Glutamatergic neuron (in vitro differentiated cells): ENCODE results near the gene TDG. TPM values are rescaled to one million over a fixed set of nuclear protein-coding genes. Genes with fewer than 3 reads are reported as not detected.
A peak's percentile ranks its signal among the peaks of the same experiment; 100 is the strongest.

ENCODE experiments used
- DNase-seq: peaks from one replicate; pipeline ENCODE4 v3.0.0; 2022
- H3K27ac Mint-ChIP-seq: one replicate; pipeline ENCODE4 v1.8.0; 2020; ENCODE audit warnings: mild to moderate bottlenecking, mixed read lengths, inconsistent platforms; ENCODE audit not compliant: unreplicated experiment
- H3K27me3 Mint-ChIP-seq: one replicate; pipeline ENCODE4 v1.8.0; 2020; ENCODE audit warnings: mild to moderate bottlenecking, moderate library complexity, mixed read lengths, inconsistent platforms; ENCODE audit not compliant: unreplicated experiment
- H3K36me3 Mint-ChIP-seq: one replicate; pipeline ENCODE4 v1.8.0; 2020; ENCODE audit warnings: mild to moderate bottlenecking, mixed read lengths, inconsistent platforms; ENCODE audit not compliant: unreplicated experiment
- H3K4me1 Mint-ChIP-seq: one replicate; pipeline ENCODE4 v1.8.0; 2020; ENCODE audit warnings: mild to moderate bottlenecking, low read depth, mixed read lengths, inconsistent platforms; ENCODE audit not compliant: unreplicated experiment
- H3K4me3 Mint-ChIP-seq: one replicate; pipeline ENCODE4 v1.8.0; 2020; ENCODE audit warnings: mild to moderate bottlenecking, mixed read lengths, inconsistent platforms; ENCODE audit not compliant: unreplicated experiment
- H3K9me3 Mint-ChIP-seq: one replicate; pipeline ENCODE4 v1.8.0; 2020; ENCODE audit warnings: mild to moderate bottlenecking, moderate library complexity, mixed read lengths, inconsistent platforms; ENCODE audit not compliant: unreplicated experiment
- total RNA-seq: library from RNA; stranded (reverse); fragmentation: NEBNext Ultra II Directional; extraction: Animal tissue kit (Norgen Biotek cat#: 25700); gene quantifications from one replicate; pipeline ENCODE4 v1.2.1, GENCODE V29; 2021; ENCODE audit not compliant: unreplicated experiment
- TF ChIP-seq, protein P1 (sequence below): fragments of 200-600 bp; sonication (generic); IDR thresholded peaks from one replicate; pipeline ENCODE4 v1.5.0; 2021; ENCODE audit not compliant: partially characterized antibody, unreplicated experiment

TDG gene
- total RNA-seq, 1 donor from 2014 or later: 56.8 TPM

DNA sequence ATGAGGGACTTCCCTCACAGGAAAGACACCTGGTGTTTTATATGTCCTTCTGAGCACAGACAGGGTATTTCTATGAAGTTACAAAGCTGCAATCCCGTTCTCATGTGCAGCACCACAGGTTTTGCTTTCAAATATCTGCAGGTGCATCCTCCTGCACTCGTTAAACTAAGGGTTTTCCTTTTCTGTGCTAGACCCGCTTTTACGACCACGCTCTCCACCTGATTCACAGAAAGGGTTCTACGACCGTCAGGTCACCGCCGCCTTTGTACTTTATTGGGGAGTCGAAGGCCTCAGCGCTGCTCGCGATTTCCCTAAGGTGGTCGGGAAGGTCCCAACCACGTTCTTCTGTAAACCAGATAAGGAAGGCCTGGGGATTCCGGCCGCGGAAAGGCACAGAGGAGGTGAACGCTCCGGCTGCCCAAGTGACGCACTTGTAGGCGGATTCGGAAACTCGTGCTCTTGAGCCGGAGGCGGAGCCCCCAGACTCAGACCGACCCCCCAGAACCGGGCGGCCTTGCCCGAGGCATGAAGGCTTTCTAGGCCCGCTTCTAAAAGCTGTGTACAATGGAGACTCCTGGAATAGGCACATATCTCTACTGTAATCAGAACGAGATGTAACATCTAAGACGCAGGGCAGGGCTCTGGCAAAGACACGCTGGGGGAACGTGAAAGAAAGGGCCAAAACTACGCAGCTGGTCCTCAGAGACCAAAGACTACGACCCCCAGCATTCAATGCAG is 36.5 kb upstream of the TDG start:
- Mint-ChIP-seq H3K27ac (peak overlapping the region; percentile 93), H3K36me3 (no peaks in the 10 kb centered on the region), H3K27me3 (peaks cover 10% of the 10 kb centered on the region), H3K9me3 (peaks cover 4% of the 10 kb centered on the region), H3K4me1 (peaks cover 12% of the 10 kb centered on the region), H3K4me3 (peak overlapping the region; percentile 87)
- TF ChIP-seq, protein P1, sequence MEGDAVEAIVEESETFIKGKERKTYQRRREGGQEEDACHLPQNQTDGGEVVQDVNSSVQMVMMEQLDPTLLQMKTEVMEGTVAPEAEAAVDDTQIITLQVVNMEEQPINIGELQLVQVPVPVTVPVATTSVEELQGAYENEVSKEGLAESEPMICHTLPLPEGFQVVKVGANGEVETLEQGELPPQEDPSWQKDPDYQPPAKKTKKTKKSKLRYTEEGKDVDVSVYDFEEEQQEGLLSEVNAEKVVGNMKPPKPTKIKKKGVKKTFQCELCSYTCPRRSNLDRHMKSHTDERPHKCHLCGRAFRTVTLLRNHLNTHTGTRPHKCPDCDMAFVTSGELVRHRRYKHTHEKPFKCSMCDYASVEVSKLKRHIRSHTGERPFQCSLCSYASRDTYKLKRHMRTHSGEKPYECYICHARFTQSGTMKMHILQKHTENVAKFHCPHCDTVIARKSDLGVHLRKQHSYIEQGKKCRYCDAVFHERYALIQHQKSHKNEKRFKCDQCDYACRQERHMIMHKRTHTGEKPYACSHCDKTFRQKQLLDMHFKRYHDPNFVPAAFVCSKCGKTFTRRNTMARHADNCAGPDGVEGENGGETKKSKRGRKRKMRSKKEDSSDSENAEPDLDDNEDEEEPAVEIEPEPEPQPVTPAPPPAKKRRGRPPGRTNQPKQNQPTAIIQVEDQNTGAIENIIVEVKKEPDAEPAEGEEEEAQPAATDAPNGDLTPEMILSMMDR: no peak
- DNase-seq: peak; percentile 67

DNA sequence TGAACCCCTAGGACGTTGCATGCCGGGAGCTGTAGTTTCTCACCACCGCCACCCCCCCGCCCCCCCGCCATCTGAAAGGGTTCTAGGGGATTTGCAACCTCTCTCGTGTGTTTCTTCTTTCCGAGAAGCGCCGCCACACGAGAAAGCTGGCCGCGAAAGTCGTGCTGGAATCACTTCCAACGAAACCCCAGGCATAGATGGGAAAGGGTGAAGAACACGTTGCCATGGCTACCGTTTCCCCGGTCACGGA is 36.0 kb upstream of the TDG start:
- TF ChIP-seq, protein P1: no peak
- H3K9me3 Mint-ChIP-seq: peaks cover 4% of the 10 kb centered on the region
- peak overlapping the region; percentile 87 for H3K4me3 Mint-ChIP-seq
- DNase-seq: no peak
- peaks cover 10% of the 10 kb centered on the region for H3K27me3 Mint-ChIP-seq
- H3K4me1 Mint-ChIP-seq: peaks cover 12% of the 10 kb centered on the region
- no peaks in the 10 kb centered on the region for H3K36me3 Mint-ChIP-seq
- H3K27ac Mint-ChIP-seq: peak overlapping the region; percentile 76

DNA sequence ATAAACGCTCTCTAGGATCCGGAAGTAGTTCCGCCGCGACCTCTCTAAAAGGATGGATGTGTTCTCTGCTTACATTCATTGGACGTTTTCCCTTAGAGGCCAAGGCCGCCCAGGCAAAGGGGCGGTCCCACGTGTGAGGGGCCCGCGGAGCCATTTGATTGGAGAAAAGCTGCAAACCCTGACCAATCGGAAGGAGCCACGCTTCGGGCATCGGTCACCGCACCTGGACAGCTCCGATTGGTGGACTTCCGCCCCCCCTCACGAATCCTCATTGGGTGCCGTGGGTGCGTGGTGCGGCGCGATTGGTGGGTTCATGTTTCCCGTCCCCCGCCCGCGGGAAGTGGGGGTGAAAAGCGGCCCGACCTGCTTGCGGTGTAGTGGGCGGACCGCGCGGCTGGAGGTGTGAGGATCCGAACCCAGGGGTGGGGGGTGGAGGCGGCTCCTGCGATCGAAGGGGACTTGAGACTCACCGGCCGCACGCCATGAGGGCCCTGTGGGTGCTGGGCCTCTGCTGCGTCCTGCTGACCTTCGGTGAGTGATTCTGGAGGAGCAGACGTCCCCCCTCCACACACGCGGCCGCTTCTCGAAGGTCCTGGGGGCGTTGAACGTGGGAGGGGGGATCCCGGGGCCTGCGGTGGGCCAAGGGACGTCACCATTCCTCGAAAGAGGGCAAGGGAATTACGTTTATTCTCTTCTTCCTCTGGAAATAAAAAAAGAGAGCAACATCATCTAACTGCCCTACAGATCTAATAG is 35.5 kb upstream of the TDG start, which contains the start of gene HSP90B1:
TSS of gene HSP90B1 (plus strand) at position 377 of the 753 bp plus-strand sequence. CDS start at position 483, 106 bp downstream.
- DNase-seq: peak; percentile 98
- peak within 1 kb of the TSS; percentile 93 for H3K27ac Mint-ChIP-seq
- H3K36me3 Mint-ChIP-seq: no peaks in the 10 kb centered on the region
- peaks cover 12% of the 10 kb centered on the region for H3K4me1 Mint-ChIP-seq
- TF ChIP-seq, protein P1: no peak
- H3K4me3 Mint-ChIP-seq: peak within 1 kb of the TSS; percentile 87
- peaks cover 4% of the 10 kb centered on the region for H3K9me3 Mint-ChIP-seq
- H3K27me3 Mint-ChIP-seq: peaks cover 10% of the 10 kb centered on the region

DNA sequence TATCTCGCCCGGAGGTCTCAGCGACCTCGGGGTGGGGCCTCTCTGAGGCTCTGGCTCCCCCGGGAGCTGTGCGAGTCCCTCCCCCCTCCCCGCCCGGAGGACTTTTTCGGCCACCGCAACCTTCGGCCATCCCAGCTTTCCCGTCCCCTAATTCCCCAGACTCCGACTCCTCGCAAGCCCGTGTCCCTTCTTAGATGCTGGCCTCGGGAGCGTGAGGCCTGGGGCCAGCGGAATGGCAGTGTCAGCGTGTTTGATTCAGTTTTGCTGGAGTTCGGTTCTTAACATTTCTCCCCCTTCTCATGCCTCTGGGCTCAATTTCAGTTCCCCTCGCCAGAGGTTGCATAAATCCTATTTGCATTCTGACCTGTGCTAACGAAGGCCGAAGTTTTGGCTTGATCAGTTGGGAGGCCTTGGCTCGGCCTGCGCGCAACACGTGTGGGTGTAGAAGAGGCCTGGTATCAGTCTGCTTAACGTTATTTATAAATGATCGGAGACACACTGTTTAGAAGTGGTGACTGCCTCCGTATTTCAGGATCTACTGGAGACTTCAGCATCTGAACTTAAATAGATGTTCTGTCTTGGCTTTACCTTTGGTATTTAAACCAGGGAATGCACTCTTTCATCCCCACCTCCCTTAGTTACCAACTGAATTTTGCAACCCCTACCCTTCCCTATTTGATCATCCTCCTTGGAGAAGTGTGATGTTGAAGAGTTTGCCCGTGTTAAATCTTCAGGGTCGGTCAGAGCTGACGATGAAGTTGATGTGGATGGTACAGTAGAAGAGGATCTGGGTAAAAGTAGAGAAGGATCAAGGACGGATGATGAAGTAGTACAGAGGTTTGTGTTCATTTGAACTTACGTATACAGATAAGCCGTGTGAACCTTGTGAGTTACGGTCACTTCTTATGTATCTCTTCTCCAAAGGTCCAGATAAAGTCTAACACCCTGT is 34.6 kb upstream of the TDG start:
- Mint-ChIP-seq H3K9me3 (peaks cover 4% of the 10 kb centered on the region), H3K4me1 (peaks cover 12% of the 10 kb centered on the region), H3K4me3 (peak overlapping the region; percentile 87), H3K27ac (peak overlapping the region; percentile 13), H3K36me3 (no peaks in the 10 kb centered on the region), H3K27me3 (peaks cover 11% of the 10 kb centered on the region)
- TF ChIP-seq, protein P1: no peak
- DNase-seq: peak; percentile 37
